GM23338 (cell line): ENCODE measurements around the gene TENM3. TPM values are rescaled to one million over a fixed set of nuclear protein-coding genes. Genes with fewer than 3 reads are reported as not detected.

Experiments used
- ATAC-seq: fragments of 200-7000 bp; cut with Tn5 transposase; 3 replicates; pipeline ENCODE4 v1.9.1; 2020
- DNase-seq: peaks from one replicate; pipeline ENCODE4 v3.0.0-alpha.2; 2015; ENCODE audit warnings: low spot score
- H2AFZ ChIP-seq: fragments of 200-600 bp; sonication (generic); 2 replicates; pipeline ENCODE4 v1.8.0; 2016; ENCODE audit warnings: antibody characterized with exemption, mild to moderate bottlenecking, moderate library complexity
- H3F3A ChIP-seq: fragments of 200-600 bp; sonication (generic); replicated peaks from 2 replicates; pipeline ENCODE4 v1.8.0; 2017; ENCODE audit warnings: antibody characterized with exemption, mixed run types, low read depth
- H3K27ac ChIP-seq: fragments of 200-600 bp; sonication (generic); 2 replicates; pipeline ENCODE4 v1.6.1; 2016; ENCODE audit warnings: low read depth
- H3K27me3 ChIP-seq: fragments of 200-600 bp; sonication (generic); 2 replicates; pipeline ENCODE4 v1.8.0; 2016; ENCODE audit warnings: mild to moderate bottlenecking, mixed run types, moderate library complexity; ENCODE audit not compliant: insufficient read depth
- H3K36me3 ChIP-seq: fragments of 200-600 bp; sonication (generic); 2 replicates; pipeline ENCODE4 v1.8.0; 2016; ENCODE audit warnings: mild to moderate bottlenecking; ENCODE audit not compliant: insufficient read depth
- H3K4me1 ChIP-seq: fragments of 200-600 bp; sonication (generic); 2 replicates; pipeline ENCODE4 v1.8.0; 2016; ENCODE audit warnings: mild to moderate bottlenecking, moderate library complexity; ENCODE audit not compliant: insufficient read depth
- H3K4me2 ChIP-seq: fragments of 200-600 bp; sonication (generic); 2 replicates; pipeline ENCODE4 v1.7.1; 2017; ENCODE audit warnings: mixed run types
- H3K4me3 ChIP-seq: fragments of 200-600 bp; sonication (generic); 2 replicates; pipeline ENCODE4 v1.6.1; 2016; ENCODE audit warnings: mixed run types
- H3K79me2 ChIP-seq: fragments of 200-600 bp; sonication (generic); replicated peaks from 2 replicates; pipeline ENCODE4 v1.8.0; 2017; ENCODE audit warnings: mild to moderate bottlenecking; ENCODE audit not compliant: insufficient read depth
- H3K9me2 ChIP-seq: fragments of 200-600 bp; sonication (generic); 2 replicates; pipeline ENCODE4 v1.8.0; 2017; ENCODE audit not compliant: insufficient read depth
- H4K20me1 ChIP-seq: fragments of 200-600 bp; sonication (generic); replicated peaks from 2 replicates; pipeline ENCODE4 v1.8.0; 2017; ENCODE audit warnings: mild to moderate bottlenecking; ENCODE audit not compliant: insufficient read depth
- H3K27ac Mint-ChIP-seq: 2 replicates; pipeline ENCODE4 v1.8.0; 2020; ENCODE audit warnings: inconsistent platforms, mild to moderate bottlenecking, moderate library complexity, mixed read lengths
- H3K27me3 Mint-ChIP-seq: 3 replicates; pipeline ENCODE4 v1.8.0; 2022; ENCODE audit warnings: low read depth, mild to moderate bottlenecking, moderate library complexity, mixed read lengths, inconsistent platforms; ENCODE audit not compliant: insufficient read depth, poor library complexity
- H3K36me3 Mint-ChIP-seq: 3 replicates; pipeline ENCODE4 v1.8.0; 2021; ENCODE audit warnings: low read depth, mild to moderate bottlenecking, inconsistent platforms, moderate library complexity, mixed read lengths
- H3K4me1 Mint-ChIP-seq: 3 replicates; pipeline ENCODE4 v1.8.0; 2020; ENCODE audit warnings: mild to moderate bottlenecking, inconsistent platforms, mixed read lengths
- H3K4me3 Mint-ChIP-seq: 3 replicates; pipeline ENCODE4 v1.8.0; 2021; ENCODE audit warnings: moderate library complexity, mild to moderate bottlenecking, inconsistent platforms, mixed read lengths
- H3K9me3 Mint-ChIP-seq: 3 replicates; pipeline ENCODE4 v1.8.0; 2020; ENCODE audit warnings: moderate library complexity, mild to moderate bottlenecking, inconsistent platforms, mixed read lengths
- CREB1 ChIP-seq: fragments of 250-450 bp; sonication (Bioruptor Pico); IDR thresholded peaks from 2 replicates; pipeline ENCODE4 v1.5.0; 2020; ENCODE audit warnings: low read depth, mild to moderate bottlenecking, moderate library complexity
- CTCF ChIP-seq, 2 experiments: fragments of 200-600 bp in 1 of 2; sonication (generic) in 1 of 2; conservative IDR thresholded peaks; 2 replicates each; pipeline versions ENCODE4 v1.5.1 to v1.6.1; 2016 to 2017; ENCODE audit warnings: antibody characterized with exemption in 2 of 2, low read depth in 2 of 2, mild to moderate bottlenecking in 2 of 2, moderate library complexity in 1 of 2
- ETS1 ChIP-seq: IDR thresholded peaks from 2 replicates; pipeline ENCODE4 v1.6.1; 2016; ENCODE audit warnings: antibody characterized with exemption
- EZH2 ChIP-seq: fragments of 200-600 bp; sonication (generic); IDR thresholded peaks from one replicate; pipeline ENCODE4 v1.8.0; 2017; ENCODE audit warnings: antibody characterized with exemption, mild to moderate bottlenecking, low read depth; ENCODE audit not compliant: unreplicated experiment
- EZH2phosphoT487 ChIP-seq: fragments of 200-600 bp; sonication (generic); IDR thresholded peaks from one replicate; pipeline ENCODE4 v1.8.1; 2018; ENCODE audit warnings: antibody characterized with exemption; ENCODE audit not compliant: unreplicated experiment
- JUNB ChIP-seq: IDR thresholded peaks from one replicate; pipeline ENCODE4 v1.6.1; 2016; ENCODE audit warnings: antibody characterized with exemption; ENCODE audit not compliant: unreplicated experiment
- NANOG ChIP-seq: IDR thresholded peaks from 2 replicates; pipeline ENCODE4 v1.6.1; 2016; ENCODE audit warnings: antibody characterized with exemption, borderline replicate concordance
- POLR2AphosphoS5 ChIP-seq: IDR thresholded peaks from 2 replicates; pipeline ENCODE4 v1.6.1; 2016; ENCODE audit warnings: antibody characterized with exemption, low read depth
- REST ChIP-seq: IDR thresholded peaks from one replicate; pipeline ENCODE4 v1.6.1; 2018; ENCODE audit warnings: antibody characterized with exemption; ENCODE audit not compliant: unreplicated experiment
- STAT1 ChIP-seq: IDR thresholded peaks from one replicate; pipeline ENCODE4 v1.6.1; 2016; ENCODE audit warnings: antibody characterized with exemption; ENCODE audit not compliant: unreplicated experiment
- ZNF114 ChIP-seq: fragments of 250-450 bp; sonication (Bioruptor Pico); IDR thresholded peaks from 2 replicates; pipeline ENCODE4 v1.5.0; 2020; ENCODE audit warnings: mild to moderate bottlenecking, moderate library complexity
- ZNF331 ChIP-seq: fragments of 250-450 bp; sonication (Bioruptor Pico); IDR thresholded peaks from 2 replicates; pipeline ENCODE4 v1.5.0; 2020; ENCODE audit warnings: low read depth, mild to moderate bottlenecking, moderate library complexity
- ZNF462 ChIP-seq: fragments of 250-450 bp; sonication (Bioruptor Pico); IDR thresholded peaks from 2 replicates; pipeline ENCODE4 v1.5.0; 2020; ENCODE audit warnings: mild to moderate bottlenecking, moderate library complexity
- polyA plus RNA-seq: library from polyadenylated mRNA; unstranded; fragments of >200 nt; fragmentation: Nextera tagmentation; extraction: Ambion mirVana; gene quantifications from 2 replicates; pipeline ENCODE4 v1.2.1, GENCODE V29; 2016
- total RNA-seq: library from RNA; depleted of rRNA; stranded (reverse); fragments of >200 nt; shearing (Covaris generic); gene quantifications from 2 replicates; pipeline ENCODE4 v1.2.3, GENCODE V29; 2014

TENM3 gene
- total and polyA plus RNA-seq, 2 experiments from 2014 or later: 22.2 to 128 TPM

GRCh38 chr4:182250446-182250845 lies 7.2 kb downstream of the TENM3 start:
- Mint-ChIP-seq H3K4me3 (no peak overlapping the region), H3K4me1 (peaks cover 50% of the 10 kb centered on the region), H3K27ac (no peak overlapping the region), H3K9me3 (no peaks in the 10 kb centered on the region), H3K27me3 (no peaks in the 10 kb centered on the region), H3K36me3 (peaks cover 5% of the 10 kb centered on the region; the same call in 1 of the 3 replicates)
- H3K27ac ChIP-seq: no peak overlapping the region
- H3K27me3 ChIP-seq: no peaks in the 10 kb centered on the region
- no peak for TF ChIP-seq CREB1 (CRISPR knock-in tag)
- no peak for TF ChIP-seq NANOG
- TF ChIP-seq ZNF331 (CRISPR knock-in tag): no peak
- TF ChIP-seq EZH2: no peak
- TF ChIP-seq ETS1: no peak
- TF ChIP-seq POLR2AphosphoS5: no peak
- no peak for TF ChIP-seq STAT1
- no peak for TF ChIP-seq CTCF (conservative IDR thresholded peaks at IDR 0.05; ENCODE audit: low read depth in 2 of 2)
- no peak for TF ChIP-seq ZNF114
- TF ChIP-seq JUNB: no peak
- no peak for TF ChIP-seq ZNF462
- TF ChIP-seq REST: no peak
- no peak for TF ChIP-seq EZH2phosphoT487
- no peak for ATAC-seq
- no peaks in the 10 kb centered on the region for H3K79me2 ChIP-seq
- H3K4me2 ChIP-seq: no peak overlapping the region
- H3K4me1 ChIP-seq: peaks cover 53% of the 10 kb centered on the region
- DNase-seq: no peak
- no peaks in the 10 kb centered on the region for H3K36me3 ChIP-seq
- H3K9me2 ChIP-seq: no peaks in the 10 kb centered on the region
- no peaks in the 10 kb centered on the region for H4K20me1 ChIP-seq
- no peak overlapping the region for H2AFZ ChIP-seq
- no peaks in the 10 kb centered on the region for H3F3A ChIP-seq
- H3K4me3 ChIP-seq: no peak overlapping the region
